Activated naive CD4-positive, alpha-beta T cell treated with anti-CD3 and anti-CD28 coated beads, Interleukin-2, amount 50 U/mL, for 24 hours (primary cell): ENCODE results near the gene GCC1.

Source experiments
- H3K27ac Mint-ChIP-seq: one replicate; pipeline ENCODE4 v1.8.0; 2021; ENCODE audit warnings: mild to moderate bottlenecking, mixed read lengths
- H3K27me3 Mint-ChIP-seq: one replicate; pipeline ENCODE4 v1.8.0; 2021; ENCODE audit warnings: mixed read lengths
- H3K36me3 Mint-ChIP-seq: one replicate; pipeline ENCODE4 v1.8.0; 2021; ENCODE audit warnings: mixed read lengths
- H3K4me1 Mint-ChIP-seq: one replicate; pipeline ENCODE4 v1.8.0; 2021; ENCODE audit warnings: mixed read lengths
- H3K4me3 Mint-ChIP-seq: one replicate; pipeline ENCODE4 v1.8.0; 2021; ENCODE audit warnings: mild to moderate bottlenecking, mixed read lengths
- H3K9me3 Mint-ChIP-seq: one replicate; pipeline ENCODE4 v1.8.0; 2021; ENCODE audit warnings: mixed read lengths

GCC1 gene

DNA sequence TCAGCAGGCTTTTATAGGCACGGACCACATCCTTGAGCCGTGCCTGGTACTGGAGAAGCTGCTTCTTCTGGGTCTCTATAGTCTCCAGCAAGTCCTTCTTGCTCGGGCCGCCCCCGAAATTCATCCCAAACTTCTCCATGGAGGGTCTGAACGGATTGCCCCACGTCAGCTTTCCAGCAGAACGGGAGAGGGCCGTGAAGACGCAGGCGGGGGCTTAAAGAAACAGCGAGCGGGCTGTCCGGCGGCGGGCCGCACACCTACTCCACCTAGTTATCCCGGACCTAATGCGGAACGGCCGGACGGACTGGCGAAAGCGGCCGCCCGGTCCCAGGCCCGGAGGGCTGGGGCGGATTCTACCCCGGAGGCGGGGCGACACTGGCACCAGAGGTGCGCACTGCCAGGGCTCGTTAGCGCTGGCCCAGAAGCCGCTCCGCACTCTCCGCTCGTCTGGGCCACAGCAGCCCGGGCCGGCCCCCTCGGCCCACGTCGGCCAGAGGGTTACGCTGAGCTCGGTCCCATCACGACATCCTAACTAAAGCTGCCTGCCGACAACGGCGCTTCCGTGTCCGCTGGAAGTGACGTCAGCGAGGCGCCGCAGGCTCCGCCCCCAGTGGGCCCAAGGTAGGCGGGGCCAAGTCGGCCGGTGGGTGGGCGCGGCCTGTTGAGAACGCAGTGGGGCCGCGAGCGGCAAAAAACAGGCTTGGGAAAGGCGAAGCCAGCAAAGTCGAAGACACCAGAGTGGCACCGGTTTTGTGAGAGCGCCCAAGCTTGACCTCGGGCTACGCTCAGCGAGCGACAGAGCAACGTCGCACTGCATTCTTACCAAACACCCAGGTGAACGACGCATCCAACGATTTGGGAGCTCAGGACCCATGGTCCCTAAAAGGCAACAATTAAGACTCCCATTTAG is at the start of gene GCC1:
TSS of gene GCC1 (minus strand) at position 553 of the 910 bp plus-strand sequence. CDS start at position 139, 414 bp downstream.
- H3K4me3 Mint-ChIP-seq = peak within 1 kb of the TSS; percentile 92
- peaks cover 9% of the 10 kb centered on the region for H3K36me3 Mint-ChIP-seq
- H3K27ac Mint-ChIP-seq = peak within 1 kb of the TSS; percentile 82
- no peaks in the 10 kb centered on the region for H3K9me3 Mint-ChIP-seq
- H3K27me3 Mint-ChIP-seq = no peaks in the 10 kb centered on the region
- H3K4me1 Mint-ChIP-seq = peaks cover 80% of the 10 kb centered on the region

DNA sequence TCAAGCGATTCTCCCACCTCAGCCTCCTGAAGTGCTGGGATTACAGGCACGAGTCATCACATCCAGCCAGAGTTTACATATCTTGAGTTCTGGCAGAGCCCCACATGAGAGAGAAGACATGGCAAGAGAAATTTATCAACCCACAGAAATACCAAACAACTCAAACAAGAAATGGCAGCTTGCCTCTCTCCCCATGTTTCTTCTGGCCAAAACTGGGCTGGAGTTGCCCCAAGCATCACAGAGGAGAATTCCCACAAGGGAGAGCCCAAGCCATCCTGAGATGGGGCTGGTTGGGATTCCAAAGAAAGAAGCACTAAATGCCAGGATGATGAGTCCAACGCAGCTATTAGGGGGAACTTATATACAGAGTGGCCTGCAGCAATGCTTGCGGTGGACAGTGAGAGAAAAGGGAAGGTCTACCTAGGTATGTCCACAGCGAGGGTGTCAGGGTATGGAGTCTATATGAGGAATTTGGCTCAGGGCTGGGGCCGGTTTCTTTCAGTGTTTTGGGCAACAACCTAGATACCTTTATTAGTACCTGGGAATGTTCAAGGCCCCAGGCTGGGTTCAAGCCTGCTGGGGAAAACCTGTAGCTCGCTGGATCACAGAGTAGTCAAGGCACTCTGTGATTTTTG is 47.0 kb upstream of the GCC1 start:
- Mint-ChIP-seq H3K9me3 (no peaks in the 10 kb centered on the region), H3K36me3 (no peaks in the 10 kb centered on the region), H3K4me1 (peaks cover 4% of the 10 kb centered on the region), H3K27me3 (peaks cover 6% of the 10 kb centered on the region), H3K27ac (no peak overlapping the region), H3K4me3 (no peak overlapping the region)

DNA sequence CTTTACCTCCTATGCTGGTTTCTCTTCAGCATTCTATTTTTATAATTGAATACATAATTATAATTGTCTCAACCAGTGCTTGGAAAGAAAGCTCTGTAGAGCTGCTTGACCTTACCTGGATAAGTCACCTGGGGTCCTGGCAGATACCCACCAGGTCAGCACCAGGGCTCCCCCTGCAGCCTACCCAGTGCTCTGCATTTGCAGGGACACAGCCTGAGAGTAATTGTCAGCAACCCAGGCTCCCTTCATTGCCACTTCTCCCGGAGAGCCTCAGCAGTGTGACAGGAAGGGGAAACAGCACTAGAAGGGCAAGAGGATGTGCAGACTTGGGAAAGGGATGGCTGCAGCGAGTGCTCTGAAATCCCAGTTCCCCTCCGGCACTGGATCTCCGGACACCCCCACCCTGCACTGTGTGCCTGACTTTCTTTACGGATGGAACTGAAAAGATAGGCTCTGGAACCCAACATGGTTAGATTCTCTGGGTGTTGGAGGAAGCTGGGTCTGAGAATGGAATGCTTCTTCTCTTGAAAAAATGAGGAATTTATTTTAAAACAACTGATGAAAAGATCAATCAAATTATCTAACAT is 44.0 kb upstream of the GCC1 start:
- Mint-ChIP-seq H3K36me3 (no peaks in the 10 kb centered on the region), H3K4me1 (no peaks in the 10 kb centered on the region), H3K4me3 (no peak overlapping the region), H3K27me3 (peaks cover 19% of the 10 kb centered on the region), H3K9me3 (no peaks in the 10 kb centered on the region), H3K27ac (no peak overlapping the region)

- peaks cover 21% of the 10 kb centered on the region for H3K27me3 Mint-ChIP-seq
- H3K4me3 Mint-ChIP-seq = no peak overlapping the region
- no peaks in the 10 kb centered on the region for H3K36me3 Mint-ChIP-seq
- no peak overlapping the region for H3K27ac Mint-ChIP-seq
- H3K4me1 Mint-ChIP-seq = no peaks in the 10 kb centered on the region
- no peaks in the 10 kb centered on the region for H3K9me3 Mint-ChIP-seq
Measured at GRCh38 chr7:127628445-127628844, 43.0 kb upstream of the GCC1 start.

DNA sequence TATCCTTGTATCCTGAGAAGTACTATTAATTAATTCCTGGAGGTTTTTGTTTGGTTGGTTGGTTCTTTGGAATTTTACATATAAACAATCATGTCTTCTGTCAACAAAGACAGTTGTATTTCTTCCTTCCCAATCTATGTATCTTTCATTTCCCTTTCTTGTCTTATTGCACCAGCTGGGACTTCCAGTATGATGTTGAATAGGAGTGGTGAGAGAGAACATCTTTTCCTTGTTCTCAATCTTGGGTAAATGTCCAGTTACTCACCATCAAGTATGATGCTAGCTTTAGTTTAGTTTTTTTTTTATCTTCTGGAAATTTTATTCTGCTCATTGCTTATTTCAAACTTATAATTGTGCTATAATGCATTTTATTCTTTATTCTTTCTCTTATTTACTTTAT is 39.9 kb upstream of the GCC1 start:
- Mint-ChIP-seq H3K27me3 (peaks cover 33% of the 10 kb centered on the region), H3K36me3 (no peaks in the 10 kb centered on the region), H3K4me1 (peaks cover 3% of the 10 kb centered on the region), H3K27ac (no peak overlapping the region), H3K4me3 (no peak overlapping the region), H3K9me3 (no peaks in the 10 kb centered on the region)

DNA sequence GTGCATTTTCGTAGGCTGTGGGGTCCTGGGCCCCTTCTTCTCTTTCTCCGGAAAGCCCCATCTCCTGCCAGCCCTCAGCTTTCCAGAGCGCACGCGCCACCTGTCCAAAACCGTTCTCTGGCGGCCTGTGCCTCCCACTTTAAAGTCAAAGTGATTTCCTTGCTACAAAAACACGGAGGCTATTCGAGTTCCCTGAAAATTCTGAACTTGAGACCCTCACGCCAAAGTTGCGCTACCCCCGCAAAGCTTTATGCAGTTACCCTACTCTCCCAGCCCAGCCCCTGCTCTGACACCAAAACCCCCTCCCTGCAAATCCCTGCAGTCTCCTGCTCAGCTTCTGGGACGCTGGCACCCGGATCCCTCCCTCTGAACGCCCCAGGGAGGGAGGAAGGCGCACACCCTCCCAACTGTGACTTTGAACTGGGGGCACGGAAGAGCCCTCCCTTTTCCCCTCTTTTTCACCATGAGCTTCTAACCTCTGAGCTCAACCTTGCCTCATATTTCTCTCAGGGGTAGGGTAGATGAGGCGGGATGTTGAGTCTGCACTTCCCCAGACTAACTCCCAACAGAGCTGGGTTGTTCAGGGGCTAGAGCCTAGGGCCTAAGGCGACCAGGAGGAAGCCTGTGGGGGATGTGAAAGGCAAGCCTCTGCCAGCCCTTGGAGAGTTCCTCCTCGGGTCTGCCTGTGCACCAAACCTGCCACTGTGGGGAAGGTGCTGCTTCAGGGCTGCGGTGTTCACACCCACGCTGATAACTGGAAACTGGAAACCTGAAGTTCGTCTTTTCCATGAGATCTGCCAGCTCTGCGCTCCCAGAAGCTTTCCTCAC is 35.2 kb upstream of the GCC1 start:
- Mint-ChIP-seq H3K4me3 (no peak overlapping the region), H3K36me3 (no peaks in the 10 kb centered on the region), H3K27ac (no peak overlapping the region), H3K4me1 (peaks cover 3% of the 10 kb centered on the region), H3K9me3 (no peaks in the 10 kb centered on the region), H3K27me3 (peaks cover 44% of the 10 kb centered on the region)

DNA sequence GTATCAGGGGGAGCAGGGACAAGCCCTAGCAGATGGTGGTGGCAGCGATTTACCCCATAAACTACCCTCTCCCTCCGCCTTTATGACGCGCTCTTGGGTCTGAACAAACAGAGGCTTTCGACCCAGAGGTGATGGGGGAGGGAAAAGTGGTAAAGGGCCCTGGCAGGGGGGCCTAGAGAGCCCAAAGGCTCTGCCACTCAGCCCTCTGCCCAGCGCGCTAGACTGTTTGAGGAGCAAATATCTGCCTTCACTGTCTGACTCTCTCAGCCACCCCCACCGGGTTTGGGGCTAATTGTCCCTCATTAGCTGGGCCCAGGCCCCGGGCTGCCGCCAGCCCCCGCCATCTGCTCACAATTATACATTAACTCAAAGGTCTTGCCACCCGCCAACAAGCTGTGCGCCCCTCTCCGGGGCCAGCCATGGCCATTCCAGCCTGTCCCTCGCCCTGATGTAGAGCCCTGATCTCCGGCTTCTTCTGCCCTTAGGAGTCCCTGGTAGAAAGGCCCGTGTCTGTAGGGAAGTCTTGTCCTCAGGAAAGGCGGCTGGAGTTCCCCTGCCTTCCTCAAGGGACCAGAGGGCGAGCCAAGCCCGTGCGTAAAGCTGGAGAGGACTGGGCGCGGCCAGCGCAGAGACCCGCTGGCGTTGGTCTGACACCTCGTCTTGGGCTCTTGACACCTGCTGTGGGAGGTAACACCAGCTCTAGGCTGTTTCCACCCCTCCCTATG is 34.4 kb upstream of the GCC1 start:
- H3K36me3 Mint-ChIP-seq = no peaks in the 10 kb centered on the region
- peaks cover 42% of the 10 kb centered on the region for H3K27me3 Mint-ChIP-seq
- no peak overlapping the region for H3K27ac Mint-ChIP-seq
- peaks cover 3% of the 10 kb centered on the region for H3K4me1 Mint-ChIP-seq
- no peaks in the 10 kb centered on the region for H3K9me3 Mint-ChIP-seq
- H3K4me3 Mint-ChIP-seq = no peak overlapping the region

DNA sequence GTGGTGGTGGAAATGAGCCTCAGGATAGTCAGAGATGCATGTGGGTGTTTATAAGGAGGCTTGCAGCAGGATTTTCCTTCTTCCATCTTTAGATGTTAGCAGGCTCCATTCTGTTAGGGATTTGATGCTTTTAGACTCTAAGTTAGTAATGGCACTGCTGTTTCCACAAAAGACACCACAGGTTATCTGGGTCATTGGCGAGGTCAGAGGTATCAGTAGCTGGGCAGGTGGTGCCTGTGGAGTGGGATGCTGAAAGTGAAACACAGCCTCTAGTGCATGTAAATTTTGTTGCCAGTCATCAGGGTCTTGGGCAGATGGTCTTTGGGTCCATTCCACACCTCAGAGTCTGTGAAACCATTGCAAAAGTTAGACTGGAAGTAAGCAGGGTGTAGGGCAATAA is 33.4 kb upstream of the GCC1 start:
- no peaks in the 10 kb centered on the region for H3K9me3 Mint-ChIP-seq
- no peak overlapping the region for H3K27ac Mint-ChIP-seq
- H3K27me3 Mint-ChIP-seq = peaks cover 39% of the 10 kb centered on the region
- peaks cover 3% of the 10 kb centered on the region for H3K4me1 Mint-ChIP-seq
- H3K36me3 Mint-ChIP-seq = no peaks in the 10 kb centered on the region
- no peak overlapping the region for H3K4me3 Mint-ChIP-seq

DNA sequence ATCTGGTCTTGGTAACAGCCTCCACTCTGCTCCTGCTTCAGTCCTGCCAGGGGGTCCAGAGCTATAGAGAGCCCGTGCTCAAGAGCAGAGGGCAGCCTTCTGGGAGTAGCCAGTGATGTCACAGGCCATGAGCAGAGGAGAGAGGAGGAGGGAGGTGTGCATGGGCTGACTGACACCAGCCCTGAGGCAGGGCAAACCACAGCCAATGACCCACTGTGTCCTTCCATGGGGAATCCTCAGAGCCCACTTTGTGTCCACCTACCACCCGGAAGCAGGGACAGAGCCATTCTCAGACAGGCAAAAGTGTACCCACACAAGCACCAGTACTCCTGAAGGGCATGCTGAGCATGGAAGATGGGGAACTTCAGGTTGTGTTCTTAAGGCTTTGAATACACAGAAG is 32.6 kb upstream of the GCC1 start, which contains the start of gene PAX4:
TSS of gene PAX4 (minus strand) at position 101 of the 400 bp plus-strand sequence. CDS start 2,214 bp downstream, outside the sequence.
- no peaks in the 10 kb centered on the region for H3K9me3 Mint-ChIP-seq
- H3K4me1 Mint-ChIP-seq = peaks cover 3% of the 10 kb centered on the region
- no peaks in the 10 kb centered on the region for H3K36me3 Mint-ChIP-seq
- H3K27ac Mint-ChIP-seq = no peak within 1 kb of the TSS
- H3K4me3 Mint-ChIP-seq = no peak within 1 kb of the TSS
- H3K27me3 Mint-ChIP-seq = peaks cover 38% of the 10 kb centered on the region

- H3K4me1 Mint-ChIP-seq = peaks cover 3% of the 10 kb centered on the region
- H3K36me3 Mint-ChIP-seq = no peaks in the 10 kb centered on the region
- no peak overlapping the region for H3K27ac Mint-ChIP-seq
- H3K9me3 Mint-ChIP-seq = no peaks in the 10 kb centered on the region
- no peak overlapping the region for H3K4me3 Mint-ChIP-seq
- H3K27me3 Mint-ChIP-seq = peaks cover 35% of the 10 kb centered on the region
Measured at GRCh38 chr7:127616724-127617123, 31.3 kb upstream of the GCC1 start.

DNA sequence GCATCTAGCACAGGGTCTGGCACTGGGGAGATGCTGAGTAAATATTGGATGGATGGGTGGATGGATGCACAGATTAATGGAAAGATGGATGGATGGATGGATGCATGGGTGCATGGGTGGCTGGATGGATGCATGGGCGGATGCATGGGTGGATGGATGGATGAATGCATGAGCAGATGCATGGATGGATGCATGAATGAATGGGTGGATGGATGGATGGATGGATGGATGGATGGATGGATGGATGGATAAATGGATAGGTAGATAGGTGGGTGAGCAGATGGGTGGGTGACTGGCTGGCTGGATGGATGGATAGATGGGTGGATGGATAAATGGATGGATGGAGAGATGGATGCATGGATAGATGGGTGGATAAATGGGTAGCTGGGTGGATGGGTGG is 26.9 kb upstream of the GCC1 start:
- no peaks in the 10 kb centered on the region for H3K36me3 Mint-ChIP-seq
- H3K9me3 Mint-ChIP-seq = no peaks in the 10 kb centered on the region
- H3K27ac Mint-ChIP-seq = no peak overlapping the region
- no peak overlapping the region for H3K4me3 Mint-ChIP-seq
- H3K4me1 Mint-ChIP-seq = no peaks in the 10 kb centered on the region
- H3K27me3 Mint-ChIP-seq = peaks cover 12% of the 10 kb centered on the region

- Mint-ChIP-seq H3K36me3 (no peaks in the 10 kb centered on the region), H3K9me3 (no peaks in the 10 kb centered on the region), H3K27ac (no peak overlapping the region), H3K4me3 (no peak overlapping the region), H3K4me1 (no peaks in the 10 kb centered on the region), H3K27me3 (peaks cover 4% of the 10 kb centered on the region)
Measured at GRCh38 chr7:127609297-127609696, 23.9 kb upstream of the GCC1 start.

DNA sequence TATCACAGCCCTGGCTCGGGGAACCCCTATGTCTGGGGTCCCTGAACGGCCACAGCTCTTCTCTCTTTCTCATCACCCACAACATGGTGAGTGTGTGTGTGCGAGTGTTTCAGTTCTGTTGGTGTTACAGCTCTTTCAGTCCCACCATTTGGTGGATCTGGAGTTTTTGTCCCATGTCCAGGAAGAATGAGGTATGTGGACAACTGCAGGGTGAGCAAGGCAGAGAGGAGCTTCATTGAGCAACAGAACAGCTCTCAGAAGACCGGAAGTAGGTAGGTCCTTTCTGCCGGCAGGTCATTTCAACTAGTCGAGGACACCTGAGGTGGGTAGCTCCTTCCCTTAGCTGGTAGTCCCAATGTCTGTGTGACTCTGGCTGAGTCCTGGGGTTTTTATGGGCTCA is 23.1 kb upstream of the GCC1 start:
- no peaks in the 10 kb centered on the region for H3K36me3 Mint-ChIP-seq
- no peaks in the 10 kb centered on the region for H3K4me1 Mint-ChIP-seq
- peaks cover 4% of the 10 kb centered on the region for H3K27me3 Mint-ChIP-seq
- H3K27ac Mint-ChIP-seq = no peak overlapping the region
- H3K9me3 Mint-ChIP-seq = no peaks in the 10 kb centered on the region
- H3K4me3 Mint-ChIP-seq = no peak overlapping the region

DNA sequence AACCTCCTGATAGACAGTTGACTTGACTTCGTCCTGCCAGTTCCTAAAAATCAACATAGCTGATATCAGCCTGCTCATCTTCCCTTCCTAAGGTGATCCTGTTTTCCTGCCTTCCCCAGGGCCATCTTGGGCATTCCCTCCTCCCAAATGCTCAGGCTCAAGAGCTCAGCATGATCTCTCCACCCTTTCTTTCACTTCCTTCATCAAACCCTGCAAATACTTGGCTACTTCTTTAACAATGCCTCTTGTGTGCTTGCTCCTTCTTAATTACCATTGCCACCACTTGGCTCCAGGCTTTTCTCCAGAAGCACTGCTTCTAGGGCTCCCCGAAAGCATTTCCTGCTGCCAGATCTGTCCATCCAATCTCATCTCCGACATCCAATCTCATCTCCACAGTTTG is 15.5 kb upstream of the GCC1 start:
- H3K9me3 Mint-ChIP-seq = no peaks in the 10 kb centered on the region
- no peak overlapping the region for H3K27ac Mint-ChIP-seq
- no peak overlapping the region for H3K4me3 Mint-ChIP-seq
- H3K4me1 Mint-ChIP-seq = no peaks in the 10 kb centered on the region
- H3K27me3 Mint-ChIP-seq = no peaks in the 10 kb centered on the region
- H3K36me3 Mint-ChIP-seq = peaks cover 2% of the 10 kb centered on the region

- peaks cover 2% of the 10 kb centered on the region for H3K36me3 Mint-ChIP-seq
- no peaks in the 10 kb centered on the region for H3K27me3 Mint-ChIP-seq
- no peaks in the 10 kb centered on the region for H3K4me1 Mint-ChIP-seq
- H3K4me3 Mint-ChIP-seq = no peak overlapping the region
- no peaks in the 10 kb centered on the region for H3K9me3 Mint-ChIP-seq
- H3K27ac Mint-ChIP-seq = no peak overlapping the region
Measured at GRCh38 chr7:127598318-127598717, 12.9 kb upstream of the GCC1 start.
